Smooth muscle cell of the pulmonary artery (primary cell): ENCODE results near the gene BAIAP2L1. TPM values are rescaled to one million over a fixed set of nuclear protein-coding genes. Genes with fewer than 3 reads are reported as not detected.

Experiments used
- total RNA-seq: library from RNA; depleted of rRNA; stranded (reverse); fragments of >200 nt; gene quantifications from 2 replicates; pipeline ENCODE4 v1.2.3, GENCODE V29; 2014

BAIAP2L1 gene, protein sequence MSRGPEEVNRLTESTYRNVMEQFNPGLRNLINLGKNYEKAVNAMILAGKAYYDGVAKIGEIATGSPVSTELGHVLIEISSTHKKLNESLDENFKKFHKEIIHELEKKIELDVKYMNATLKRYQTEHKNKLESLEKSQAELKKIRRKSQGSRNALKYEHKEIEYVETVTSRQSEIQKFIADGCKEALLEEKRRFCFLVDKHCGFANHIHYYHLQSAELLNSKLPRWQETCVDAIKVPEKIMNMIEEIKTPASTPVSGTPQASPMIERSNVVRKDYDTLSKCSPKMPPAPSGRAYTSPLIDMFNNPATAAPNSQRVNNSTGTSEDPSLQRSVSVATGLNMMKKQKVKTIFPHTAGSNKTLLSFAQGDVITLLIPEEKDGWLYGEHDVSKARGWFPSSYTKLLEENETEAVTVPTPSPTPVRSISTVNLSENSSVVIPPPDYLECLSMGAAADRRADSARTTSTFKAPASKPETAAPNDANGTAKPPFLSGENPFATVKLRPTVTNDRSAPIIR
- total RNA-seq = 4.1 and 4.2 TPM in 2 replicates

DNA sequence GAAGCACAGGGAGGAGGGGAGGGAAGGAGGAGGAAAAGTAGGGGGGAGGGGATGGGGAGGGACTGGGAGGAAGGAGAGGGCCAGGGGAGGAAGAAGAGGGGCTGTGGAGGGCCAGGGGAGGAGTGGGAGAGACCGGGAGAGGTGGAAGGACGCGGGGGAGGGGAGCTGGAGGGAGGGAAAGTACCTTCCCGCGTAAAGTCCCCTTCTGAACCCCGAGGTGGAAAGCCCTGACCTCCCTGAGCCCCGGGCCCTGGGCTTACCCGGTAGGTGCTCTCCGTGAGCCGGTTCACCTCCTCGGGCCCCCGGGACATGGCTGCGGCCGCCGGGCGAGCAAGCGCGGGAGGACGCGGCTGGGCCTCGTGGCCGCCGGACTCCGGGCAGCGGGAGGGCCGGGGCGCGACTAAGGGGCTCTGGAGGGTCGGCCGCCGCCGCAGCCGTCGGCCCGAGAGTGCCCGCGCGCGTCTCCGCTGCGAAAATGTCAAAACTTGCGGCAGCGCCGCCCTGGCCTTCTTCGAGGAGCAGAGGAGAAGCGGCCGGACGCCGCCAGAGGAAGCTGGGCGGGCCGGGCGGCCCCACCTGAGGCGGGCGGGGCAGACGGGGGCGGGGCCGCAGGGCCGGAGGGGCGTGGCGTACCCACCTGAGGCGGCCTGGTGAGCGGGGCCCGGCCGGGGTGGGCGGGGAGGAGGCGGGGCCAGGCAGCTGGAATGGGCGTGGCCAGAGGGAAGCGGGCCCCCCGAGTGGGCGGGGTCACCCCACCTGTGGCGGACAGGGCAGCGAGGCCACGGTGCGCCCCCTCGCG is at the start of gene BAIAP2L1:
Gene BAIAP2L1, minus strand, starts transcription at position 549 of the 799 bp plus-strand sequence. Its CDS starts 238 bp downstream, at position 311.

DNA sequence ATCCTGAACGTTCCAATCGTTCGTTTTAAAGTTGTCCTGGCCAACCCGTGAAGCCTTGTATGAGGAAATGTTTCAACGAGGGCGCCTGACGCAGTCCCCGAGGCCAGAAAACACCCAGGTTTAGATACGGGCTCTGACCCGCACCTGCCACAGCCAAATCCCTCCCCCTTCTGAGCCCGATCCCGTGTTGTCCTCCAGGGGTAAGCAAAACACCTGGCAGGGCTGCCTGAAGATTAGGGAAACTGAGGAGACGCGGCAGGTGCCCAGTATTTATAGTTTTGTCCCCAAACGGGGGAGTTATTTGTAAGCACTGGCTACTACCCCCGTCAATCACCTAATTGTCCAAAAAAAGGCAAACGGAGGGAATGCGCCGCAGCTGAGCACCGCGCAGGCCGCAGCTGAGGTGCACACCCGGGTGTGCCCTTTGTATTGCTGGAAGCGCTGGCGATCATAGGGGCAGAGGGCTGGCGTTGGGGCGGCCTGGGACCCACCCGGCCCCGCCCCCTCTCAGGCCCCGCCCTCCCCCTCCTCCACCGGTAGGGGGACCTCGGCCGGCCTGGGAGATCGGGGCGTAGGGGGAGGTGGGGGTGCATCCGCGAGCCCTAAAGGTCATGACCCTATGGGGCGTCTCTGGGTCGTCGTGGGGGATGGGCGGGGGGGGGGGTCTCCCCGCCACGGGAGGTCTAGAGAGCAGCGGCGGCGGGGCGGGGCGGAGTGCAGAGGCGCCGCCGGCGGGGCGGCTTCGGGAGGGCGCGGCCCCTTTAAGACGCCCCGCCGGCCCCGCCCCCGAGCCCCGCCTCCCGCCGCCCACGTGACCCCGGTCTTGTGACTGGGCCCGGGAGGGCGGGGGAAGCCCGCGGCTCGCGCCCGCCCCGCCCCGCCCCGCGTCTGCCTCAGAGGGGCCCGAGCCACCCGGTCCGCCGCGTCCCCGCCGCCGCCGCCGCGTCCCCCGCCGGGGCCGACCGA is 119.8 kb downstream of the BAIAP2L1 start, which contains the start of gene BRI3:
Gene BRI3, plus strand, starts transcription at position 896 of the 966 bp plus-strand sequence. CDS start 110 bp downstream, outside the sequence.

DNA sequence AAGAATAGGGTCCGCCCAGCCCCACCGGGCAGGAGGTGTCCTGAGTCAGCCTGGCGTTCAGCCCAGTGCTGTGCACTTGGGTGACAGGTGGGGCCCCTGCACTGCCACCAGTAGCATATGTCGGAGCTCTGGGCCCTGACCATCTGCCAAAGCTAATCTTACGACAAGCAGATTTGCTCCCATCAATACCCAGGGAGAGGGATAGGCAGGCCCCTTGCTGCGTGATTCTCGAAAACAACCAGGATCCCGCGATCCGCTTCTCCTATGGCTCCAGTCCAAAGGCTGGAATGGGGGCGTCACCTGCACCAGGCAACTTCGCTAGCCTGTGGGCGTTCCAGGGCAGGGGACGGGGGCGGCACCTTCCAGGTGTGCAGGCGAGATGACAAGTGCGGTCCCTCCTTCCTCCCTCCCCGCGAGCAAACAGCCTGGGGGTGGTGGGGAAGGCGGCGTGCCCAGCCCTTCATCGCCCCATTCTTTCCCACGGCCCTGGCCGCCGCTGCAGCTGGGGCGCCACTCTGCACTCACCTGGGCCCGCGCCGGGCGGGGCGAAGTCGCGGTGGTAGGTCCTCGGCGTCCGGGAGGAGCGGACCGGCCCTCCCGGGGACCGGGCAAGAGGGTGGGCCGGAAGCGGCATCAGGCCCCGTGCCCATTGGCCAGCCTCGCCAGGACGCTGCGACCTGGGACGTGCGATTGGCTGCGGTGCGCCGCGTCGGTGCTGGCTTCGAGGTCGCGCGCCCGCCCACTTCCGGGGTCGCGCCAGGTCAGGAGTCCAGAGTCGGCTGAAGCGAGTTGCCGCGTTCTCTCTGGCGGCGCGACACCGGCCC is 149.1 kb downstream of the BAIAP2L1 start, which contains the start of gene TECPR1:
Gene TECPR1, minus strand, starts transcription at position 632 of the 824 bp plus-strand sequence. CDS start 6,086 bp downstream, outside the sequence.

Other genes with a start within 250 kb of the BAIAP2L1 start
- 0.26 and 1.4 TPM in 2 replicates for gene BHLHA15, start 189.7 kb downstream of the BAIAP2L1 start, total RNA-seq
- gene TECPR1, start 148.9 kb downstream of the BAIAP2L1 start, total RNA-seq = 32.3 and 32.9 TPM in 2 replicates
- gene BRI3, start 119.4 kb downstream of the BAIAP2L1 start, total RNA-seq = 104 and 180 TPM in 2 replicates
- 3.3 and 5.1 TPM in 2 replicates for gene NPTX2, start 216.2 kb upstream of the BAIAP2L1 start, total RNA-seq